NK-92 treated with Interleukin-12 subunit alpha and Interleukin-12 subunit beta, amount 100 ng/mL, for 24 hours (cell line): ENCODE results near the gene CNOT4.
"Not testable (repeated sequence)": the region's sequence is repeated elsewhere in the genome, so short reads cannot be mapped to it uniquely, and the experiment has no call there.

ENCODE experiments used
- DNase-seq: peaks from one replicate; lab custom pipeline; 2025; lab: John Stamatoyannopoulos, UW

Gene CNOT4

GRCh38 chr7:135454060-135454459, 55.8 kb downstream of the CNOT4 start:
- DNase-seq, result no peak

- DNase-seq, result no peak
These were observed 60.5 kb downstream of the CNOT4 start for GRCh38 chr7:135449436-135449835.

DNA sequence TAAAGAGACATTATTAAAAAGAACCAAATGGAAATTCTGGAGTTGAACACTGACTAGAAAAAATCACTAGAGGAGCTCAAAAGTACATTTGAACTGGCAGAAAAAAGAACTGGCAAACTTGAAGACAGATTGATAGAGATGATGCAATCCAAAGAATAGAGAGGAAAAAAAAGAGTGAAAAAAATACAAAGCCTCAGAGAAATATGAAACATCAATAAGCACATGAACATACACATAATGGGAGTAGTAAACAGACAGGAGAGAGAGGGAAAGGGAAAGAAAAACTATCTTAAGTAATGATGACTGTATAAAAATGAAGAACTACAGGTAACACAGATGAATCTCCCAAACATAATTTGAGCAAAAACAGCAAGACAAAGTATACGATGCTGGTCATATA, 61.1 kb downstream of the CNOT4 start:
- DNase-seq, result no peak

DNA sequence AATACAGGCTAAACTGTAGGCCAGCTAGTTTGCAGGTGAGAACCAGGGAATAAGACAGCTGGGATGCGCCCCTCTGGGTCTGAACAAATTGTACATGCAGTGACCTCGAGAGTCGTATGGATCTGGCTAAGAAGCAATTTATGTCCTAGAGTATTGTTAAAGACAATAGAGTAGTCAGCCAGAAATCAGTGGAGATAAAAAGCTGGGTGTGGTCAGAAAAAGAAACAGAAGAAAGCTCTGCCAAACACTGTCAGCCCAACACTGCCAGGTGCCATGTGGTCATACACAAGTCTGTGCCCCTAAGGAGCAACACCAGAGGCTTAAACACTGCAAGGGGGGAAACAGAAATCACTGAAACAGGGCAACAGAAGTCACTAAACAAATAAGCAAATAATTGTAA, 62.2 kb downstream of the CNOT4 start:
- no peak for DNase-seq

GRCh38 chr7:135445690-135446089, 64.2 kb downstream of the CNOT4 start:
- no peak for DNase-seq

GRCh38 chr7:135445266-135445665, 64.6 kb downstream of the CNOT4 start:
- DNase-seq, result not testable (repeated sequence)

GRCh38 chr7:135441791-135442190, 68.1 kb downstream of the CNOT4 start:
- no peak for DNase-seq

- DNase-seq, result no peak
These were observed 75.9 kb downstream of the CNOT4 start for GRCh38 chr7:135434047-135434446.

- DNase-seq, result no peak
These were observed 79.3 kb downstream of the CNOT4 start for GRCh38 chr7:135430626-135431025.

DNA sequence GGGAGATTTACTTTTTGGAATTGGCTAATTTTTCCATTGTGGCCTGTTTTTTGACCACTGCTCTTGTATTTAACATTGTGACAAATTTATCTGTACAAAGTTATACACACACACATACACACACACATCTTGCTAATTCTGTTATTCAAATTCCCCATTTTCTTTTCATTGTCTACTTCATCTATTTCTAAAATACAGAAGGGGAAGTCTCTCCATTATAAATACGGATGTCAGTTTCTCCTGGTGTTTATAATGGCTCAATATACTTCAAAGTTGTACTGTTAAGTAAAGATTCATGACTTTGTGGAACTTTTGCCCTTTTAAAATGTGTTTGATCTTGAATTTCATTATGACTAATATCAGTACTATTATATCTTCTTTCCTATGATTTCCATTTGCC, 81.0 kb downstream of the CNOT4 start:
- DNase-seq, result no peak

GRCh38 chr7:135428011-135428410, 81.9 kb downstream of the CNOT4 start:
- DNase-seq, result no peak

GRCh38 chr7:135427166-135427565, 82.7 kb downstream of the CNOT4 start:
- no peak for DNase-seq

GRCh38 chr7:135425036-135425435, 84.9 kb downstream of the CNOT4 start:
- no peak for DNase-seq

GRCh38 chr7:135420786-135421185, 89.1 kb downstream of the CNOT4 start:
- DNase-seq, result no peak

- no peak for DNase-seq
These were observed 93.5 kb downstream of the CNOT4 start for GRCh38 chr7:135416431-135416830.

DNA sequence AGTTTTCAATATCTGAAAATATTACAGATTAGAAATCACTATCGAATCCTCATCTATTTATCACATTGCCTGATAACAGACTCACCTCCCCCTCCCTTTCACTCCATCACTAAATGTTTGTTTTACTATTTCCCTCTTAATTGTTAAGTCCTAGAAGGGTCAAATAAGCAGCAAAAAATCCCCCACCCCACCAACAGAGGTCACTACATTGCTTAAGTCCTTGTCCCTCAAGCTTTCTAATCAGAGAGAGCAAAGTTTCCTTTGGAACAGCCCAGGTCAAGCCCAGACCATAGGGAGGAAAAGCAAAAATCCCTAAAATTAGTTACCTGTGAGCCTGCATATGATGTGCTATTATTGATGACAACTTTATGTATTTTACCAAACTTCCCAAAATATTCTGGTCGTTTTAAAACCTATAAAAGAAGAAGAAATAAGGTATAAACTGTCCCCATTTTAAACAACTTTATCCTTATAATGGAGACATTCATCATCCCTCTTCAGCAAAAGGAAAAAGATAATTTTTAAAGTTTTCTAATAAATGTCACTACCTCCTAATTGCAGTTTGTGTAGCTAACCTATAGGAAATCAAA, 95.0 kb downstream of the CNOT4 start:
- no peak for DNase-seq

DNA sequence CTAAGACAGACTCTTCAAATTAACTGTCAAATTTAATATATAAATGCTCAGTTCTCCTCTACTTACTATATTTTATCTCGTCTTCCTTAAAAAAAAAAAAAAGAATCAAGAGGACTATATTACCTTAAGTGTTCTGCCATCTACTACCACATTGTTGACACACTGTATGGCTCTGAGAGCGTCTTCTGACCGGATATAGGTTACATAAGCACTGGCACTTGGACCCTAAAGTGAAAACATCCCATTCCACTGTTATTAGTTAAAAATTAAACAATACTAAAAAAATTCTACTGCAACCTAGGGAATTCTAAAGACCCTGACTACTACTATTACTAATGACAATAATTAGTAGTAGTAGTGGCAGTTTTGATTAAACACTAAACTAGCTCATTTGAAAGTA, 95.7 kb downstream of the CNOT4 start:
- DNase-seq, result no peak

GRCh38 chr7:135411098-135411497, 98.8 kb downstream of the CNOT4 start:
- DNase-seq, result no peak

- no peak for DNase-seq
These were observed 99.4 kb downstream of the CNOT4 start for GRCh38 chr7:135410543-135410942.

GRCh38 chr7:135409845-135410542, 99.9 kb downstream of the CNOT4 start:
- no peak for DNase-seq

DNA sequence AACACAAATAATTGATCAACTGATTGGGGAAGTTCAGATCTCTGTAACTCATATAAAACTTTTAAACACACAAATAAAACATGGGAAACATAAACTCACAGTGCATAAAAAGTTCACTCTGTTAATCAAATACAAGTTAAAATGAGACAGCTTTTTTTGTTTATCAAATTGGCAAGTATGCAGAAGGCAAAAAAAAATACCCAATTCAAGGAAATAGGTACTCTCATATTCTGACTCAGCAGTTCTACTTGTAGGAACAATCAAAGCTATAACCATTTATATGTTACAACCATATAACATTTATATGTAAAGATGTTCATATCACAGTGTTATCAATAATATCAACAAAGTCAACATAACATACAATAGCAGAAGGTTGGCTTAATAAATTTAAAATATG, 102.0 kb downstream of the CNOT4 start:
- no peak for DNase-seq

DNA sequence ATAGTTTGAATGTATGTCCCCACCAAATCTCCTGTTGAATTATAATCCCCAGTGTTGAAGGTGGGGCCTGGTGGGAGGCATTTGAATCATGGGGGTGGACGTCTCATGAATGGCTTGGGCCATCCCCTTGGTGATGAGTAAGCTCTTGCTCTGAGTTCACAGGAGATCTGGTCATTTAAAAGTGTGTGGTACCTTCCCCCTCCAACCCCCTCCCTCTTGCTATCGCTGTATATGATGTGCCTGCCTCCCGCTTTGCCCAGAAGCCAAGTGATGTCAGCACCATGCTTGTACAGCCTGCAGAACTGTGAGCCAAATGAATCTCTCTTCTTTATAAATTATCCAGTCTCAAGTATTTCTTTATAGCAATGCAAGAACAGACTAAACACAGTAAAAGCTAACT, 103.0 kb downstream of the CNOT4 start:
- no peak for DNase-seq

DNA sequence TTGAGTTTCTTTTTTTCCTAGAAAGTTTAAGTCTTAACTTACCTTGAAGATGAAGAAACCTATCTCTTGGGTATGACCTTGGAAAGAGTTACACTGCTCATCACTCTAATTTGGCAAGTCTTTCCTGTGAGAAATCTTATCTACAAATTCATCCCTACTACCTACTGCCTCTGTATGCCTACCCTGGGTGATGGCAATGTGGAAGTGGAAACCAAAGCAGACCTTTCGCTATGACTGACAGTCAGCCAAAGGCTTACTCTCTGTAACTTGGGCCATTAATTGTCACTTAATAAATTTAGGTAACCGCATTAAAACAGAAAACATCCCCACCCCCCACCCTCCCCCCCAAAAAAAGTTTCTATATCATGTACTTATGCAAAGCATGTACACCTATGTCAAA, 103.9 kb downstream of the CNOT4 start:
- no peak for DNase-seq

DNA sequence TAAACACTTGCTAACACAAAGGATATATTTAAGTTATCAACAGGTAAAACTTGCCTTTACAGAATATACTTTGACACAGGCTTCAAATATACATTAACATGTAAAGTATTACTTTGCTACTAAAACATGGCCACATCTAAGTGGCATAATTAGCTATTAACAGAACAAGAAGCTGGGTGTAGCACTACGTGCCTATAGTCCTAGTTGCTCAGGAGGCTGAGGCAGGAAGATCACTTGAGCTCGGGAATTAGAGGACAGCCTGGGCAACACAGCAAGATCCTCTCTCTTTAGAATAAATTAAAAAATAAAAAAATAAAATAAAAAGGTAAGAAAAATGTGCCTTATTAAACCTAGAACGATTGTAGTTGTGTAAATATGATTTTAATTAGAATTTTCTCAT, 106.6 kb downstream of the CNOT4 start:
- DNase-seq, result no peak
